Gastrocnemius medialis (tissue), 4 donors: Measurements from ENCODE around the gene DUSP15. TPM values are rescaled to one million over a fixed set of nuclear protein-coding genes. Genes with fewer than 3 reads are reported as not detected.

Source experiments
- ATAC-seq, 2 donors: fragments of 150-250 bp; one replicate each; pipeline ENCODE4 v1.9.1; 2016
- DNase-seq, 2 donors: peaks; one replicate each; pipeline ENCODE4 v3.0.0-alpha.2; 2019
- H3K27ac ChIP-seq, 4 donors: fragments of 200-600 bp; sonication (generic); 1 replicate in 1 of 4; 2 replicates in 3 of 4; pipeline ENCODE4 v1.5.1; 2016 to 2018; ENCODE audit warnings: mild to moderate bottlenecking in 2 of 4, moderate library complexity in 1 of 4
- H3K27me3 ChIP-seq, 3 donors: fragments of 200-600 bp; sonication (generic) in 2 of 3; 1 replicate in 1 of 3; 2 replicates in 2 of 3; pipeline versions ENCODE4 v1.5.1 to v1.6.0; 2016 to 2019; ENCODE audit warnings: mild to moderate bottlenecking in 1 of 3, moderate library complexity in 1 of 3
- H3K36me3 ChIP-seq, 2 donors: fragments of 200-600 bp; sonication (generic) in 1 of 2; one replicate each; pipeline ENCODE4 v1.5.1; 2017 to 2018
- H3K4me1 ChIP-seq, 2 donors: fragments of 200-600 bp; sonication (generic) in 1 of 2; one replicate each; pipeline ENCODE4 v1.5.1; 2016 to 2017; ENCODE audit warnings: mild to moderate bottlenecking in 2 of 2
- H3K4me3 ChIP-seq, 4 donors: fragments of 200-600 bp; sonication (generic) in 3 of 4; 1 replicate in 1 of 4; 2 replicates in 3 of 4; pipeline ENCODE4 v1.5.1; 2016 to 2019; ENCODE audit warnings: mild to moderate bottlenecking in 2 of 4
- H3K9me3 ChIP-seq, 3 donors: fragments of 200-600 bp; sonication (generic) in 2 of 3; 1 replicate in 1 of 3; 2 replicates in 2 of 3; pipeline ENCODE4 v1.5.1; 2016 to 2019
- CTCF ChIP-seq, 5 experiments: fragments of 450-650 bp in 3 of 5; fragments of 200-600 bp in 2 of 5; sonication (generic) in 2 of 5; IDR thresholded peaks in 4 of 5; conservative IDR thresholded peaks in 1 of 5; 1 replicate in 4 of 5; 2 replicates in 1 of 5; pipeline ENCODE4 v1.5.1; 2016 to 2019; ENCODE audit warnings: antibody characterized with exemption in 5 of 5, mild to moderate bottlenecking in 3 of 5, moderate library complexity in 3 of 5
- POLR2A ChIP-seq, 2 donors: fragments of 450-650 bp; IDR thresholded peaks; one replicate each; pipeline ENCODE4 v1.6.1; 2017; ENCODE audit warnings: antibody characterized with exemption in 2 of 2, mild to moderate bottlenecking in 2 of 2, moderate library complexity in 2 of 2
- in situ Hi-C, 4 donors: fragments of 200-750 bp; cut with MboI; loops; one replicate each; pipeline versions ENCODE4 v1.15.0 to v1.8.0; 2017; ENCODE audit warnings: low sequenced_read_pairs in 4 of 4
- intact Hi-C: fragments of 100-400 bp; cut with DNase I; formaldehyde crosslinking; loops from one replicate; pipeline ENCODE4 v1.15.1; 2023; ENCODE audit warnings: low total_unique reads
- total RNA-seq, 4 donors: library from RNA; depleted of rRNA; stranded (reverse); fragments of >200 nt; gene quantifications; one replicate each; pipeline versions ENCODE4 v1.1.0 to v1.2.3, GENCODE V29; 2016

The DUSP15 gene
- total RNA-seq, 4 donors from 2014 or later, result 1.1 TPM; not detected in 3

- no peak for TF ChIP-seq POLR2A (IDR thresholded peaks at IDR 0.05)
- Histone ChIP-seq H3K27me3 (peaks cover 22 to 29% (median 23%) of the 10 kb centered on the region in 3 donors), H3K36me3 (no peaks in the 10 kb centered on the region), H3K9me3 (no peaks in the 10 kb centered on the region), H3K4me1 (peaks cover 5 to 7% of the 10 kb centered on the region in 2 donors), H3K4me3 (no peak overlapping the region), H3K27ac (no peak overlapping the region)
- in situ Hi-C loops, result no loop called here
- ATAC-seq, result no peak
- no peak for DNase-seq
- intact Hi-C loops, result no loop called here
Measured at GRCh38 chr20:31871618-31871954, 1.3 kb upstream of the DUSP15 start.

DNA sequence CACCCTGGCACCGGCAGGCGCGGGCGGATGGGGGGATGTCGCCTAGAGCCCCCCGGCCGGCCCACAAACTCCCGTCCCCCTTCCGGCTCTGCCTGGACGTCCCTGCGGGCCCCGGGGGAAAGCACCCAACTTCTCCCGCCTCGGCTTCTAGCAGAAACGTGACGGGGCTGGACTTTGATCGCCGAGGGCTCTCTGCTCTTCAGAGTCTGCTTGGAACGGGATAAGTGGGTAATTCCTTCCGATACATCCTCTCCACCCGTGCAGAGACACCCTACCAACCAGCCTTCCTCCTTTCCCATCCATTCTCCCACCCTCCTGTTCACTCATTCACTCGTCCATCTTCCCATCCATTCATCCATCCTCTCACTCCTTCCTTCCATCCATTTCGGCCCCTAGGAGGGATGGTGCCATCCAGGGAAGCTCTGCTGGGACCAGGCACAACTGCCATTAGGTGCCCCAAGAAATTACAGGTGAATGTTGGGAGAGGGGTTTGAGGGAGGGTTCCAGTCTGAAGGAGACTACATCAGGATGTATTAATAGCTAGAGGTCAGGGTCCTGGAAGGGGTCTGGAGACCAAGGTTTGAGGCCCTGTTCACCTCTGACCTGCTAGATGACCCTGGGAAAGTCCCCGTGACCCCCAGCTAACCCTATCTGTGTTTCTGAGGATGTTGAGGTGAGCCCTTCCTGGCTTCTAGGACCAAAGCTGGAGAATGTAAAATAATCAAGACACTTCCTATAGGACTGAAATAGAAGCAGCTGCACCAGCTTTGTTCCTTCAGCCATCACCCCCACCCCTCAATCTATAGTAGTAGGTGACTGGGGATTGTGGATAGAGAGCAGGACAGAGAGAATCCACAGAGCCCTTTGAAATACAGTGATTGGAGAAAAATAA lies 645 bp upstream of the DUSP15 start:
- Histone ChIP-seq H3K9me3 (no peaks in the 10 kb centered on the region), H3K27ac (no peak overlapping the region), H3K27me3 (peaks cover 22 to 29% (median 23%) of the 10 kb centered on the region in 3 donors), H3K4me1 (peaks cover 5 to 7% of the 10 kb centered on the region in 2 donors), H3K4me3 (peak overlapping the region; percentile 49 to 69 (median 58)), H3K36me3 (no peaks in the 10 kb centered on the region)
- no peak for TF ChIP-seq POLR2A (IDR thresholded peaks at IDR 0.05)
- TF ChIP-seq CTCF (IDR thresholded peaks at IDR 0.05 in 4 of 5, conservative IDR thresholded peaks at IDR 0.05 in 1 of 5), result no peak
- intact Hi-C loops (no loop called here), in situ Hi-C loops (no loop called here)
- DNase-seq (no peak), ATAC-seq (peak in 1 of 2 donors; percentile 30)

- H3K9me3 ChIP-seq, result no peaks in the 10 kb centered on the region
- in situ Hi-C loops, result no loop called here
- no peaks in the 10 kb centered on the region for H3K36me3 ChIP-seq
- H3K4me1 ChIP-seq, result peaks cover 5 to 7% of the 10 kb centered on the region in 2 donors
- no peak for DNase-seq
- peaks cover 22 to 29% (median 23%) of the 10 kb centered on the region in 3 donors for H3K27me3 ChIP-seq
- intact Hi-C loops, result no loop called here
- ATAC-seq, result no peak
- TF ChIP-seq CTCF (IDR thresholded peaks at IDR 0.05 in 4 of 5, conservative IDR thresholded peaks at IDR 0.05 in 1 of 5) (no peak), POLR2A (IDR thresholded peaks at IDR 0.05) (no peak)
- H3K4me3 ChIP-seq, result peak overlapping the region; percentile 49 to 69 (median 58)
- no peak overlapping the region for H3K27ac ChIP-seq
Measured at GRCh38 chr20:31869673-31869941, 720 bp downstream of the DUSP15 start.

- DNase-seq (no peak), ATAC-seq (no peak)
- TF ChIP-seq CTCF (IDR thresholded peaks at IDR 0.05 in 4 of 5, conservative IDR thresholded peaks at IDR 0.05 in 1 of 5), result no peak
- no peak for TF ChIP-seq POLR2A (IDR thresholded peaks at IDR 0.05)
- Histone ChIP-seq H3K27ac (no peak overlapping the region), H3K4me3 (peak overlapping the region in 2 of 4 donors; percentile 52 to 69), H3K4me1 (peaks cover 5 to 7% of the 10 kb centered on the region in 2 donors), H3K27me3 (peaks cover 22 to 29% (median 23%) of the 10 kb centered on the region in 3 donors), H3K9me3 (no peaks in the 10 kb centered on the region), H3K36me3 (no peaks in the 10 kb centered on the region)
- in situ Hi-C loops, result no loop called here
- intact Hi-C loops, result no loop called here
Measured at GRCh38 chr20:31868853-31869672, 1.3 kb downstream of the DUSP15 start.

- Histone ChIP-seq H3K9me3 (no peaks in the 10 kb centered on the region), H3K36me3 (no peaks in the 10 kb centered on the region), H3K27ac (no peak overlapping the region), H3K4me1 (peaks cover 5 to 8% of the 10 kb centered on the region in 2 donors), H3K27me3 (peaks cover 23 to 29% (median 28%) of the 10 kb centered on the region in 3 donors), H3K4me3 (no peak overlapping the region)
- DNase-seq, result no peak
- ATAC-seq, result no peak
- in situ Hi-C loops, result no loop called here
- TF ChIP-seq POLR2A (IDR thresholded peaks at IDR 0.05) (no peak), CTCF (IDR thresholded peaks at IDR 0.05 in 4 of 5, conservative IDR thresholded peaks at IDR 0.05 in 1 of 5) (no peak)
- intact Hi-C loops, result no loop called here
Measured at GRCh38 chr20:31866221-31866620, 4.1 kb downstream of the DUSP15 start.
